HG03469 (cell line): ENCODE results near the gene WDR5B.
"Not testable (repeated sequence)": the region's sequence is repeated elsewhere in the genome, so short reads cannot be mapped to it uniquely, and the experiment has no call there.

Experiments used
- ATAC-seq: cut with Tn5 transposase; IDR thresholded peaks from one replicate; pipeline ENCODE4 v1.9.1; 2021; ENCODE audit warnings: mild to moderate bottlenecking, moderate library complexity, moderate number of reproducible peaks; ENCODE audit not compliant: unreplicated experiment

The WDR5B gene

DNA sequence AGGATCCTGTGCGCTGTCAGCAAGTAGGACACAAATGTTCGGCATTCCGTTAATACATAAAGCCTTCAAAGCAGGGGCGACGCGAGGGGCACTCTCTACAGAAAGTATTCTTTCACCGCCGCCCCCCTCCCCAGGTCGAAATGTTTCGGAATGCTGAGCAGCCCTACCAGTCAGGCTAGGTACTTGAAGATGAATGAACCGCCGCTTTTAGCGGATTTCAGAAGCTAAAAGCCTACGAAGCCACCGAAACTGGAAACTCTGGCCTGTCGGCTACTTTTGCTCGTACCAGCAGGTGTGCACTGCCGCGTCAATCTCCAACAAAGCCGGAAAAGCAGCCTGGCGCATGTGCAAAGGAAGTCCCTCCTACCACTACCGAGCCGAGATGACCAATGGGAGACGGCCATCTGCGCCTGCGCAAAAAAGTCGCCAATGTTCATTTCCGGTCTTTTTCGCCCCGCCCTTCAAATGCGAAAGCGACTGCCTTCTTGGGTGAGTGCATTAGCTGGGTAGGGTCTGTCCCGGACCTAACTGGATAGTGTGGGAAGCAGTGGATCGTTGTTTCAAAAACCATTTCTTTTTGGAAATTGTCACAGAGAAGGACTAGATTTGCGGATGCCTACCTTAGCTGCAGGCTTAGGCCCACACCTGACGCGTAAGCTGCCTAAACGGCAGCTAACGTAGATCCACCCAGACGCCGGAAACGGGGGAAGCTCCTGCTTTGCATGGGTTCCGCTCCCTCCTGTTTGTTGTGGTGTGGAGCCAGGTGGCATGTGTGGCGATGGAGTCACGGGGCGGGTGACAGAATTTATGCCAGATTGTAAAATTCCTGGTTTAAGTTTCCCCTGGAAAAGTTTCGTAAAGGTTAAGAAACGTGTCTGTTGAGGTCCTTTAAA is at the start of gene WDR5B:
Gene WDR5B, minus strand, starts transcription at position 301 of the 893 bp plus-strand sequence. CDS start 534 bp downstream, outside the sequence.
- peak; percentile 65 for ATAC-seq

DNA sequence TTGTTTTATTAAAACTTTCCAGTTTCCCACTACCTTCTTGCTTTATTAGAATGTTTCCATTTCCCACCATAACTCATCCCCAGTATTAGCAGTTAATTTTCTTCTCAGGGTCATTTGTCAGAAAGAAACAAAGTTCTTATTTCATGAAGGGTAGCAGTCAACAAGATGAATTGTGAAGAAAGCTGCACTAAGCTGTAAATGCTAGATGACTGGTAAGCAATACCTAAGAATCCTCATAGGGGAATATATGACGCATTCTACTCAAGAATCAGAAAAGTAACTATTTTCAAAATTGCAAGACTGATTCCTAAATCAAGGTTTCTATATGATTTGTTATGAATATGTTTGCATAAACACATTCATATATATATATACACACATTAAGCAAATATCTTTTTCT is 48.8 kb upstream of the WDR5B start:
- ATAC-seq = no peak

DNA sequence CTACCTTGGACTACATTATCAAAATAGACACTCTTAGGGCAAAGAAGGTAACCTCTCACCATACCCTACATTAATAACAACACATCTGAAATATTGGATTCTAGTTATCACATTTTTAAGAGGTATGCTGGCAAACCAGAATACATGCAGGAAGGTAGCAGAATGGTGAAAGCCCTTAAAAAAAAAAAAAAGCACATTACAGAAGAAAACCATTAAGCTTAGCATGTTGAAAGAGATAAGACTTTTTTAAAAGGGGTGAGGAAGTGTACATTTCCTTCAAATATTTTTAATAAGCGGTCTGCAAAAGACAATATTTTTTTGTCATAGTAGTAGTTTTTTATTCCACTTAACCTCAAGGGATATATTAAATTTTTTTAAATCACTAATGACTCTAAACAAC is 46.5 kb upstream of the WDR5B start:
- ATAC-seq = no peak

DNA sequence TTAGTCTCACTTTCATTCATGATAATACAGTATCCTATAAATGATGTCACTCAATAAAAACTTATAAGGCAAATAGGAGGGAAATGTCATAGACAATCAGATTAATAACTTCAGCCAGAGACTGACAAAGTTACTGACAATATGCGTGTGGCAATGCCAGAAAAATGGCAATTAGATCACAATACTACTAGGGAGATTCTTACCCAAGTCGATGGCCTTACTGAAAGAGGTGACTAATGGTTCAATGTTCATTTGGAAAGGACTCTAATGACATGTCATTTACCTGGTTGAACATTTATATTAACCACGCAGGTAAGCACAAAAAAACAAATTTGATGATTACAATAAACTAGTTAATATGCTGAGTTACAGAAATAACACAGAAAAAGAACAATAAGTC is 45.9 kb upstream of the WDR5B start:
- ATAC-seq = no peak

DNA sequence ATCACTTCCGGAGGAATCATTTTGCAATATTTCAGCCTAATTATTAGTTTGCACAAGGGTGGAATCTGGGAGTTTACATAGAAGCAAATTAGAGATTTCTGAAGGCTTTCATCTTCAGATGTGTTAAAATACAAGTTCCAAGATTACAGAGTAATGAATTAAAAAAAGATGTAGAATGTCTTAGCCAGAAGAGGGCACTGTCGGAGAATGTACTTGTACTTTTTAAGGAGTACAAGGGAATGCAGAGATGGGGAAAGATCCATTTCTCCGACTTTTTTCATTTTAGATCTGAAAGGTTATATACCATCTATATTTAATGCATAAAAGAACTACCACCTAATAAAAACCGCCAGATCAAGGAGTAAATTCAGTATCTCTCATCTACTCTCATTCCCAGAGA is 43.1 kb upstream of the WDR5B start:
- ATAC-seq = no peak

DNA sequence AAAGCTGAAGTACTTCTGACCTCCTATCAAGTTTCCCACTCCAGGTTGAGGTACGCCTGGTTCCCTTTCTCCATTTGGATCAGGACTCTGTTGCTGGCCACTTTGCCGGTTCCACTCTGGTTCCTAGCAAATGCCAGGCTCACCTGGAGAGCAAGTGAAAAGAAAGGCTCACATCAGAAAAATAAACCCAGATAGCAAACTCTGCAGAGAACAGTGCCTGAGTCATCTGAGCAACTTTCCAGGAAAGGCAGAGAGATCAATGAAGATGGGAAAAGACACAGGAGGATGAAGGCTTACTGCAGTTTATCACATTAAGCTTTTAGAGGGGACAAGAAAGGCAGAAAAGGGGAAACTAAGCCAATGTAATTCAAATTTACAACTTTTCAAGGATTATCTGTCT is 41.8 kb upstream of the WDR5B start:
- no peak for ATAC-seq

DNA sequence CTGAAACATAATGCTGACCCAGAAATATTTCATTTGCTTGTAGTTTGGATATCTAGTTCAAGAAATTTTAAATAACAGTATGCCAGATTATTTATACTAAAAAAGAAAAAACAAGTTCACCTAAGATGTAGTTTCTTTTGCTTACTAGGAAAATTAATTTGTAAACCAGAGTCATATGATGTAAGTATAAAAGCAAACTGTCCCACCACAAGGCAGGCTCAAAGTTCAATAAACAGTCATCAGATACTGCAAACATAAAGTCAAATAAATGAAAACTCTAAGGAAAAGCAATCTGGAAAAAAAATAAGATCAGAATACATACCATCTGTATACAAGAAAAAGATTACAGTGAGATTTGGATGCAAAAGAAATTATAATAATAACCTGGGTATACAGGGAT is 40.2 kb upstream of the WDR5B start:
- ATAC-seq = no peak

DNA sequence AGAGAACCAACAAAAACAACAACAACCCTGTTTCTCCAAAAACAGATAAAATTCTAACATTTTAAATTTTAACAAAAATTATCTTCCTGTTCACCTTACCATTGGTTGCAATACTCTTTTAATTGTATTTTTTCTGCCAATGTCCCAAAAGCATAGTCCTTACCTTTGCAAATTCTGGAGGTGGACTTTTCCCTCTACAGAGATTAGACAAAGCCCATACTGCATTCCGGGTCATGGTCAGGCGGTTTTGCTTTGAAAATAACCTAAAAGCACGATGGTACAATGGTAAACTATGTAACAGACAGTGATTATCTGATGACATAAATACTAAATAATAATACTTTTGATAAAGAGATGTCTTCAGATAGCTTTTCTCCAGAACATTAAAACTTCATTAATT is 35.5 kb upstream of the WDR5B start:
- no peak for ATAC-seq

DNA sequence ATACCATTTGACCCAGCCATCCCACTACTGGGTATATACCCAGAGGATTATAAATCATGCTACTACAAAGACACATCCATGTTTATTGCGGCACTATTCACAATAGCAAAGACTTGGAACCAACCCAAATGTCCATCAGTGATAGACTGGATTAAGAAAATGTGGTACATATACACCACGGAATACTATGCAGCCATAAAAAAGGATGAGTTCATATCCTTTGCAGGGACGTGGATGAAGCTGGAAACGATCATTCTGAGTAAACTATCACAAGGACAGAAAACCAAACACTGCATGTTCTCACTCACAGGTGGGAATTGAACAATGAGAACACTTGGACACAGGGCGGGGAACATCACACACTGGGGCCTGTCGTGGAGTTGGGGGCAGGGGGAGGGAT is 32.4 kb upstream of the WDR5B start:
- not testable (repeated sequence) for ATAC-seq

DNA sequence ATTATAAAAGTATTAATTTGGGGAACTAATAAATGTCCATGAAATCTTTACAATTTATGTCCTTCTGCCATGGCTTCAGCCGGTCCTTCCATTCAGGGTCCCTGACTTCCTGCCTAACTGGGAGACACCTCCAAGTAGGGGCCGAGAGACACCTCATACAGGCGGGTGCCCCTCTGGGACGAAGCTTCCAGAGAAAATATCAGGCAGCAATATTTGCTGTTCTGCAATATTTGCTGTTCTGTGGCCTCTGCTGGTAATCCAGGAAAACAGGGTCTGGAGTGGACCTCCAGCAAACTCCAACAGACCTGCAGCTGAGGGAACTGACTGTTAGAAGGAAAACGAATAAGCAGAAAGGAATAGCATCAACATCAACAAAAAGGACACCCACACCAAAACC is 28.6 kb upstream of the WDR5B start:
- not testable (repeated sequence) for ATAC-seq

DNA sequence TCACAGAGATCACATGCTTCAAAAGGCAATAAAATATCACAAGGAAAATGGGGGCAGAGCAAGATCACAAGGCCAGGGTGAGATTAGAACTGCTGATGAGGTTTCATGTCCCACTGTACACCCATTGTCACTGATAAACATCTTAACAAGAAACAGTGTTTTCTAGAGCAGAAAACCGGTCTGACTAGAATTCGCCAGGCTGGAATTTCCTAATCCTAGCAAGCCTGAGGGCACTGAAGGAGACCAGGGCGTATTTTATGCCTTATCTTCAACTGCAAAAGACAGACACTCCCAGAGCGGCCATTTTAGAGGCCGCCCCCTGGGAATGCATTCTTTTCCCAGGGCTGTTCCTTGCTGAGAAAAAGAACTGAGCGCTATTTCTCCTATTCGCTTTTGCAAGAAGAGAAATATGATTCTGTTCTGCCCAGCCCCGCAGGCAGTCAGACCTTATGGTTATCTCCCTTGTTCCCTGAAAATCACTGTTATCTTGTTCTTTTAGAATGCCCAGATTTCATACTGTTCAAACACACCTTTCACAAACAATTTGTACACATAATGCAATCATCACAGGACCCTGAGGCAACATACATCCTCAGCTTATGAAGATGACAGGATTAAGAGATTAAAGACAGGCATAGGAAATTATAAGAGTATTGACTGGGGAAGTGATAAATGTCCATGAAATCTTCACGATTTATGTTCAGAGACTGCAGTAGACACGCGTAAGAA is 28.1 kb upstream of the WDR5B start:
- ATAC-seq = not testable (repeated sequence)

DNA sequence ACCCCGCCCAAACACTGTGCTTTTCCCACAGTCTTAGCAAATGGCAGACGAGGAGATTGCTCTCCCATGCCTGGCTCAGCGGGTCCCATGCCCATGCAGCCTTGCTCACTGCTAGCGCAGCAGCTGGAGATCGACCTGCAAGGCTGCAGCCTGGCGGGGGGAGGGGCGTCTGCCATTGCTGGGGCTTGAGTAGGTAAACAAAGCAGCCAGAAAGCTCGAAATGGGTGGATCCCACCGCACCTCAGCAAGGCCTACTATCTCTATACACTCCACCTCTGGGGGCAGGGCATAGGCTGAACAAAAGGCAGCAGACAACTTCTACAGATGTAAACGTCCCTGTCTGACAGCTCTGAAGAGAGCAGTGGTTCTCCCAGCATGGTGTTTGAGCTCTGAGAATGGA is 27.2 kb upstream of the WDR5B start:
- no peak for ATAC-seq

DNA sequence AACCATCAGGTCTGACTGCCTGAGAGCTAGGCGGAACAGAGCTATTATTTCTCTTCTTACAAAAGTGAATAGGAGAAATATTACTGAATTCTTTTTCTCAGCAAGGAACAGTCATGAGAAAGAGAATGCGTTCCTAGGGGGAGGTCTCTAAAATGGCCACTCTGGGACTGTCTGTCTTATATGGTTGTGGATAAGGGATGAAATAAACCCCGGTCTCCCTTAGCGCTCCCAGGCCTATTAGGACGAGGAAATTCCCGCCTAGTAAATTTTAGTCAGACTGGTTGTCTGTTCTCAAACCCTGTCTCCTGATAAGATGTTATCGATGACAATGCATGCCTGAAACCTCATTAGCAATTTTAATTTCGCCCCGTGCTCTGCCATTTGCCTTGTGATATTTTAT is 20.1 kb upstream of the WDR5B start:
- no peak for ATAC-seq

DNA sequence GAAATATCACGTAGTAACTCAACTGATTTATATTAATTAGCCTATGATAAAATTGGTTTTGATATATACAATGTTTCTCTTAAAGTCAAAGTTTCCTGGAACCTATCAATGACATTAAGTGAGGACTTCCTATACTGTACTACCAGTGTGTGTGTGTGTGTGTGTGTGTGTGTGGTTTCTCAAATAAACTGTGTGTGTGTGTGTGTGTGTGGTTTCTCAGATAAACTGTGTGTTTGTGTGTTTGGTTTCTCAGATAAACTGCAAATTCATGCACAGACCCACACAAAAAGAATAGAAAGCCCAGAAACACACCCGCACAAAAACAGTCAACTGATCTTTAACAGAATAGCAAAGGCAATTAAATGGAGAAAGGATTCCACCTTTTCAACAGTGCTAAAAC is 14.5 kb upstream of the WDR5B start:
- no peak for ATAC-seq

DNA sequence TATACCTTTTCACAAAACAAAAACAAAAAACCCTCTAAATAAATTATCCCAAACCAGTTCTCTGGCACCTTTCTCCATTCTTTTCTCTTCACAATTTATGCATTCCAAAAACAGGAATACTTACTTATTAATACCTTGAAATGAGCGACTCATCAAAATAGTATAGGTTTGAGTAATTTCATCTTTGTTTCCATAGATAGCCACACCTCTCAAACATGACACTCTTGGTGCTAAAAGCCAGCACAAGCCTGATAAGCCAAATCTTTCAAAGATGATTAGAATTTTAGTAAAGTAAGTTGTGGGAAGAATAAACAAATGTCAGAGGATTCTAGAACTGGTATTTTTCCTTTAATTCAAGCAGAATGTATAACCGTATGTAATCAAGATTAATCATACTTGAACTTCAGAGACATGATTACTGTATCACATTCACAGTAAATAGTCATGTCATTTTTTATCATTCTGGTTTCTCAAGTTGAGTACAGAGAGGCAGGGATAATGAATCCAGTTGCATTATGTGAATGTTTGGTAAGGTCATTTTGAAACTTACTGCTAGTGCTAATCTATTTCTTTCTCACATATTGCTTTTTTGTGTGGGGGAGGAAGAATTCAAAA is 12.1 kb upstream of the WDR5B start:
- ATAC-seq = no peak

DNA sequence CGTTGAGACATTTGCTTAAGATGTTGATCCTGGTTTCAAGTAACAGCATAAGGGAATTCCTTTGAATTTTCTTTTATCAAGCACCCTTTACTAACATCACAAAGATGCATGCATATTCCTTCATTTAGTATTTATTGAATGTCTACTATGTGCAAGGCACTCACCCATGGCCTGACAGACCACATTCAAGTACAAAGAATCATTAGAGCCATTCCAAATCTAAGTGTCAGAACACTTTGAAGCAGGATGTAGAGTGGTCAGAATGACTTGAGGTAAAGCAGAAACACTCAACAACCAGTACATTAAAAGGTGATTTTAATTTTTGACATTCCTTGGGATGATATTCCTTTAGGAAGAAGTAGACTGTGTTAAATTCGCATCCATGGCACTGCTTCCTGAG is 6.0 kb upstream of the WDR5B start:
- ATAC-seq = no peak

DNA sequence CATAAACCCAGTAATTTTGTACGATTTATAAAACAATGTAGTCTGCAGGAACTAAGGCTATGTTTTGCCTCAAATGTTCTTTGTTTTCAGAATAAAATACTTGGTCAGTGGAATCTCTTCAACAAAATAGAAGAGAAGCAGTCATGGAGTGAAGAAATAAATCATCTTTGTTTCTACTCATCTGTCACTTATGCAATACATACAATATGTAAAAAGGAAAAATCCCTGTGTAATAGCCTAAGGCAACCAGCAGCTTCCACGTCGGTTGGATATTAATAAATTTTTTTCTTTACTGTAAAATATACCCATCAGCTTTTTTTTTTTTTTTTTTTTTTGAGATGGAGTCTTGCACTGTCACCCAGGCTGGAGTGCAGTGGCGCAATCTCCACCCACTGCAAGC is 5.2 kb upstream of the WDR5B start:
- ATAC-seq = no peak

DNA sequence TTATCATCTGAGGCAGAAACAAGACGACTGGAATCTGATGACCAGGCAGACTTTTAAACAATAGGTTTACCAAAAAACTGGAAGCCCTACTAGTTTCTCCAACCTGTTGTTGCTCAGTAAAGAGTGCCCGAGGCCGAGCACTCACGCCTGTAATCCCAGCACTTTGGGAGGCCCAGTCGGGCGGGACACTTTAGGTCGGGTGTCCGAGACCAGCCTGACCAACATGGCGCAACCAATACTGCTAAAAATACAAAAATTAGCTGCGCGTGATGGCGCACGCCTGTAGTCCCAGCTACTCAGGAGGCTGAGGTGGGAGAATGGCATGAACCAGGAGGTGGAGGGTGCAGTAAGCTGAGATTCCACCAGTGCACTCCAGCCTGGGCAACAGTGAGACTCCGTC is 1.1 kb upstream of the WDR5B start:
- no peak for ATAC-seq

DNA sequence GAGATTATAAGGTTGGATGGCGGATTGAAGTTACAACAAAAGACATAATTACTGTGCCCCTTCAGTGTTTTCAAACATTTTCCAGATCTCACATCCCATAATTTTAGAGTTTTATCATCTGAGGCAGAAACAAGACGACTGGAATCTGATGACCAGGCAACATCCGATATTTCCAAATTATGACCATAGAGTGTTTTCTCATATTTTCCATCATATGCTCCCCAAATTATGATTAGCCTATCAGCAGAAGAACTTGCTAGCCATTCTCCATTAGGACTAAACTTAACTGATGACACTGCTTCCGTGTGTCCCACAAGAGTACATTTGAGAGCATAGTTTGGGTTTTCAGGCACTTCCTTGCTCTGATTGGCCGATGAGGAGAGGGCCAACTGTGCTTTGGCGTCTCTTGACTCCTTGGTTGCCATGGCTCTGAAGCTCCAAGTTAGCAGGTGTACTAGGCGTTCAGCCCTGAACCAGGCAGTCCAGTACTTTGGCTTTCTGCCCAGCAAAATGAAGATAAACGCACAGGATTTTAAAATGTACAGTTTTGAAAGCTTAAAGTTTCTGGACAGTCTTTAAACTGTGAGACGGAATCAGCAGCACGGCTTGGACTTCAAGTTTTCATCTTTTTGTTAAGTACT is 638 bp downstream of the WDR5B start:
- peak; percentile 34 for ATAC-seq

DNA sequence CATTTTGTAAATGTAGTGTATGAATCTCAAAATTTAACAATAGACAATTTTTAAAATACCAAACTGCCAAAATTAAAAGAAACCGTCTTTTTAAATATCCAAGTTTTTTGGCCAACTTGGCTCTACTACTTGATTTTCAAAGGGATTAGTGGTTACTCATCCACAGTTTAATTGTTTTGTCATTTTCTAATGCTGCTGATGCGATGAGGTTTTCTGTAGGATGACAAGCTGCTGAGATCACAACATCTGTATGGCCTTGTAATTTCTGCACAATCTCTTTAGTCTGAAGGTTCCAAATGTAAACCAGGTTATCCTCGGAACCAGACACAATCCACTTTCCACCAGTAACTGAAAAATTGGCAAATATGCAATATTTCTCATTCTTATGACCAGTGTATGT is 1.5 kb downstream of the WDR5B start:
- ATAC-seq = no peak

DNA sequence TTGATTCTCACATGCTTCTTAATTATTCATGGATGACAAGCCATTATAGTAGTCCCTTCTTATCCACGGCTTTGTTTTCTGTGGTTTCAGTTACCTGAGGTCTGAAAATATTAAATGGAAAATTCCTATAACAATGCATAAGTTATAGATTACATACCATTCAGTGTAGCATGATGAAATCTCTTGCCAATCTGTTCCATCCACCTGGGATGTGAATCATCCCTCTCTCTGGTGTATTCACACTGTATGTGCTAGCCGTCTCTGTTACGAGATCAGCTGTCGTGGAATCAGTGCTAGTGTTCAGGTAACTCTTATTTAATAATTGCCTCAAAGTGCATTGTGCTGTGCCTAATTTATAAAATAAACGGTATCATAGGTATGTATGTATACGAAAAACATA is 5.2 kb downstream of the WDR5B start:
- no peak for ATAC-seq
